NCI-H2227 (cell line): Measurements from ENCODE around the gene OR14A16.

ENCODE experiments used
- DNase-seq: peaks from one replicate; lab custom pipeline; 2025; ENCODE audit not compliant: unreplicated experiment; lab: John Stamatoyannopoulos, UW

The OR14A16 gene, protein sequence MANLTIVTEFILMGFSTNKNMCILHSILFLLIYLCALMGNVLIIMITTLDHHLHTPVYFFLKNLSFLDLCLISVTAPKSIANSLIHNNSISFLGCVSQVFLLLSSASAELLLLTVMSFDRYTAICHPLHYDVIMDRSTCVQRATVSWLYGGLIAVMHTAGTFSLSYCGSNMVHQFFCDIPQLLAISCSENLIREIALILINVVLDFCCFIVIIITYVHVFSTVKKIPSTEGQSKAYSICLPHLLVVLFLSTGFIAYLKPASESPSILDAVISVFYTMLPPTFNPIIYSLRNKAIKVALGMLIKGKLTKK

DNA sequence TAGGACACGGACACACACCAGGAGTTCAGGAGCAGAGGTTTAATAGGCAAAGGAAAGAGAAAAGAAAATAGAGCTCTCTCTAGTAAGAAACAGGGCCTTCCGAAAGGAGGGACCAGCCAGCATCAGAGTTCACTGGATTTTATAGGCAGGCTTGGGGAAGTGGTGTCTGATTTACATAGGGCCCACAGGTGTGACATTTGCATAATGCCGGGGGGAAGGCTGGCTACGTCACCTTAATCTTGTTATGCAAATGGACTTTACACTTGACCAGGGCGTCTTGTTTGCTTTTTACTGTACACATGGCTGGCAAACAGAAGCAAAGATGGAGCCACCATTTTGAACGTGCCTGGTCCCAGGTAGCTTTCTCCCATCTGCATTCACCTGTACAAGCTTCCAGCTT is at the start of gene OR14A16:
TSS of gene OR14A16 (minus strand) at position 97 of the 400 bp plus-strand sequence. CDS start 8,390 bp downstream, outside the sequence.
- DNase-seq = no peak

DNA sequence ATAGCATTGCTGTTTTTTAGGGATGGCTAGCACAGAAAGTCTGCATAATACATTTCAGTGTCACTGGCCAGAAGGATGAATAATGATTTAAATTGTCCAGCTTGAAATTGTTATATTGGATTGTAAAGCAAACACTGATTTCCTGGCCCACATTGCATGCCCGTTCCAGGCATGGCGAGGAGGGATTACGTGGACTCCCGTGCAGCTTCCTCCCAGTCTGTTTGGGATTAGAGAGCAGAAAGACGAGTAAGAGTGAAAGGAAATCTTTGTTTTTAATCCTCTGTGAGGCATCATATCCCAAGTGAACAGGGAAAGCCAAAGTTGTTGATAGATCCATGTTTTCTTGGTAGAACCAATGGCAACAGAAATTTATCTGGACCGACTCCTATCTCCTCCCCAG is 41.5 kb upstream of the OR14A16 start:
- DNase-seq = no peak

DNA sequence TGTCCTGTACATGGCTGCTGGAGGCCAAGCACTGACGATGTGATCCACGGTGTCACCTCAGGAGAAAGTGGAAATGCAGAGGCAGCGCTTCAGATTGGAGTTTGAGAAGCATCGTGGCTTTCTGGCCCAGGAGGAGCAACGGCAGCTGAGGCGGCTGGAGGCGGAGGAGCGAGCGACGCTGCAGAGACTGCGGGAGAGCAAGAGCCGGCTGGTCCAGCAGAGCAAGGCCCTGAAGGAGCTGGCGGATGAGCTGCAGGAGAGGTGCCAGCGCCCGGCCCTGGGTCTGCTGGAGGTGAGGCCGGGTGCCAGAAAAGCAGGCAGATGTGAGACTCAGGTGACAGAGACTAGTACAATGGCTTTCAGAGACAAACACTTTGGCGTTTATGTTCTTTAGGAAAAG is 40.7 kb upstream of the OR14A16 start:
- no peak for DNase-seq

DNA sequence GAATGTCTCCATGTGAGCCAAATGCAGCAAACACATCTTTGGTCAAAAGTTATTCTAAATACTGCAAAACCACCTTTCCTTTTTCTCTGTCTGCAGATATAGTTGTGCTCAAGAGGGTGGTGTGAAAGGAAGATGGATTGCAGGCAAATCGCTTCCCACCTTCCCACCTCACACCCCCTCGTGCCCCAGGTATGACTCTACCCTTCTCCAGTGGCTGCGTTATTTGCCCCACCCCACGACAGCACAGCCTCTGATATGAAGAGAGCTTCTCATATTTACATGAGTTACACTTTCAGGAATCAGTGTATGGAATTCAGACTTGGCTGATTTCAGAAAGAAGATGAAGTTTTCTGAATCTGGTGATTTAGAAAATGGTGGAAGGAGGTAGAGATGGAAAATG is 38.8 kb upstream of the OR14A16 start:
- no peak for DNase-seq

DNA sequence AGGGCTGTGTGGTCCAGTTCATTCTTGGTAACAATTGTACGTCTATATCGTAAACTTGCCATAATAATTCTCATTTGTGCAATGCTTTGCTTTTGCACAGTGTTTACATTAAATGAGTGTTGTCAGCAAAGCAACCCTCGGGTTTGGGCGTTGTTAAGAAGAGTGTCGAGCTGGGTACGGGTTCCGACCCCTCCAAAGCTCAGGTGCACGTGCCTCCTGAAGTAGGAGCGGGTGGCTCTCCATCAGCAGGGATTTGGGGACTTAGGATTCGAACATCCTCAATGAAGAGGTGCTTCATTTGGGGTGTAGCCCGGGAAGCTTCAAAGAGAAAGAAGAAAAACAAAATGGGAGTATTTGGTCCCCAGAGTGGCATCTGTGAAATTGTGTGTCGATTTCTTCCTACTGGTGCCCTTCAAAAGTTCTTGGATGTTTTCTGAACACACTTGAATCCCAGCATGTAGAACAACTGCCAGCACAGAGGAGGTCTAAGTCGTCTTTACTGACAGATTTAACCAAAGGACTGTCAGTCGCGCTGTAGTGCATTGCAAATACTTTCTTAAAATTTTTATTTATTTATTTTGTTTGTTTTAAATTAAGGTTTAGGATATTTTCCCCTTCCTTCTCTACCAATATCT is 34.2 kb upstream of the OR14A16 start:
- DNase-seq = no peak

DNA sequence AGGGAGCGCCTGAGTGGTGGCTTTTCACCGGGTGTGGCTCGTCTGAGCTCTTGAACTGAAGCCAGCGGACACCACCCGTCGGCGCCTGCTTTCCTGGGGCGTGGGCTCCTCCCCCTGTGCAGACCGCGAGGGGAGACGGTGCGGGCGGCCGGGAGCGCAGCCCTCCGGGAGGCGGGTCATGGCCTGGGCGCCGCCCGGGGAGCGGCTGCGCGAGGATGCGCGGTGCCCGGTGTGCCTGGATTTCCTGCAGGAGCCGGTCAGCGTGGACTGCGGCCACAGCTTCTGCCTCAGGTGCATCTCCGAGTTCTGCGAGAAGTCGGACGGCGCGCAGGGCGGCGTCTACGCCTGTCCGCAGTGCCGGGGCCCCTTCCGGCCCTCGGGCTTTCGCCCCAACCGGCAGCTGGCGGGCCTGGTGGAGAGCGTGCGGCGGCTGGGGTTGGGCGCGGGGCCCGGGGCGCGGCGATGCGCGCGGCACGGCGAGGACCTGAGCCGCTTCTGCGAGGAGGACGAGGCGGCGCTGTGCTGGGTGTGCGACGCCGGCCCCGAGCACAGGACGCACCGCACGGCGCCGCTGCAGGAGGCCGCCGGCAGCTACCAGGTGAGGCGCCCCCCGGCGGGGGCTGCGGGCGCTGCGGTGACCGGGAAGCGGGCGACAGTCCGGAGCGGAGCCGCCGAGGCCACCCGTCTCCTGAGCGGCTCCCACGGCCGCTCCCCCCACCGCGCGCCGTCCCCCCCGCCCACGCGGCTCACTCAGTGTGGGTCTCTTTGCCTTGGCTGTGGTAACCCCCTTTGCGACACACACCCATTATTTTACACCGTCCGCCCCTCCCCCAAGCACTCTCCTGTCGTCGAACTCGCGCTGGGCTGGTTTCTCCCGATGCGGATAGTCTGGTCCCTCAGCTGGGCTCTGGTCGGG is 33.4 kb upstream of the OR14A16 start, which contains the start of gene TRIM58:
TSS of gene TRIM58 (plus strand) at position 119 of the 916 bp plus-strand sequence. CDS start at position 179, 60 bp downstream.
- no peak for DNase-seq

DNA sequence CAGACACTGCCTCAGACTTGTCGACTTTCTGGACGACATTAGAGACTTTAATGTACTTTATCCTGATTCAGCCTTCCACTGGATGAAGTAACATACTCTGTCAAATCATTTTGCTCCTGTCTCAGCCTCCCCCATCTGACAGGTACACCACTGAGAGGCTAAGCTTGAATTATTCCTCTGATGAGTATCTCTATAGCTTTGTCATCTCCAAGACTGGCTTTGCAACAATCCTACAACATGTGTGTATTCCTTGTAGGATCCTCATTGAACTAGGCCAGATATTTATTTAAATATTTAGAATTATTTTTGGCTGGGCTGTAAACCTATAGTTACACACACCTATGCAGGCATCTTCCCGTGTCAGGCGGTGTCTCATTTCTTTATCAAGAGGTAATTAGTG is 32.0 kb upstream of the OR14A16 start:
- no peak for DNase-seq

DNA sequence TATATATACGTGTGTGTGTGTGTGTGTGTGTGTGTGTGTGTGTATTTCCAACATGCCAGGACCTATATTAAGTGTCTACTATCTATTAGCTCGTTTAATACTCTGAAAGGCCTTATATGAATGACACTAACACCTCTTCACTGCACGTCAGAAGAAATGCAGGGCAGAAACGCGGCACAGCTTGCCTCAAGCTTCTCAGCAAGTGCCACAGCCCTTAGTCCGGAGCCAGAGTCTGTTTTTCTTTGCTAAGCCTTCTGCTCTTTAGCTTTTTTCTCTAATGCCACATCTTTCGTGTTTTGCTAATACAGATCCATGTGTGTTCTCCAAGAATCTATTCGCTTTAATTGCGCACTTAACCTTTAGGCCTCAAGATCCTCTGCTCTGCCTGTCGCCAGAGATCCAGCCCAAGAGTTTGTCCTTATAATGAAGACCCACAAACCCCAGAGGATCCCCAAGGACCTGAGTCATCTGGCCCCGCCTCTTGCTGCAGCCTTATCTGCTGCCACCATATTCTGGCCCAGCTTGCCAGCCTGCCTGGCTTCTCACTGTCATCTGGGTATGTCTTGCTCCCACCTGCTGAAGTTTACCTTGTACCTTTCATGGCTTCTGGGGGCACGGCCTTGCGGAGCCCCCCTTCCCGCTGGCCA is 31.1 kb upstream of the OR14A16 start:
- DNase-seq = no peak

DNA sequence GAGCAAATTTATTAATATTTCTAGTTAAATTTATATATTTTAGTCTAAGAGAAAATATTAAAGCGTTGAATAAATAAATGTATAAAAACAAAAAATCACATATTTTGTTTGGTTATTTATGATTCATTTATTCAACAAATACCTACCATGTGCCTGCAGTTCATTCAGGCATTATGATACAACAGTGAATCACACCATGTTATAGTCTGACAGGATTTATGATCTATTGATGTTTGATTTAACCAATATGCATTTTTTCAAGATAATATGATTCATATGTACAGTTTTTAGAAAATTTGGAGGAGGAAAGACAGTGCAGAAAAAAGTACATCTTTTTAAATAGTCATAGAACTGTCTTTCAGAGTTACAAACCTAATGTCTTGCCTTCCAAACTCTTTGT is 25.7 kb upstream of the OR14A16 start:
- no peak for DNase-seq

DNA sequence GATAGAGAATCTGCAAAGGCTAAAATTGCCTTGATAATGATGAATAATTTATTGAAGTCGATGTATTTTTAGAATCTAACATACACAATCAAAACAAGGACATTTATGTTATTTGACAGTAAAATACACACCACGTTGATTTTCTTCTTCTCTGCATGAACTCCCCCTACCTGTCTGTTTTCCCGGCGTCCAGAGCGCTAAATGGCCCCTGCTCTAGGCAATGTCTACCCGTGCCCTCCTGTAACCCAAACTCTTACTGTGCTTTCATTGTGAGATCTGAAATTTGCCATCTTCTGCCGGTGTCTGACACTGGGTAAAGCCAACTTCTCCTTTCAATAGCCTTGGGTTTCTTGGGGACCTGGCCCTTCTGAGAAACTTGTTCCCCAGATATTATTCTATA is 24.4 kb upstream of the OR14A16 start:
- no peak for DNase-seq

DNA sequence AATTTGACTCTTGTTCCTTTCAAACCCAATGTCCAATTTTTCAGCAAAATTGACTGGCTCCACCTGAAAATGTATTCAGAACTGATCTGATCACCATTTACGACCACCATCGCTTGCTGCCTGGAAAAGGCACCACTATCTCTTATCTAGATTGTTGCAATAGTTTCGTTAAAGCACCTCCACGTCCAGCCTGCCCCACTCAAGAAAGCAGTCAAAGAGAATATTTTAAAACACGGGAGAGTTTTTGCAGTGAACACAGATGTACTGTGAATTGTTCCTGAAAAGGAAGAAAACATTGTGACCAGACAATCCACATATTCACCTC is 21.7 kb upstream of the OR14A16 start:
- DNase-seq = no peak

DNA sequence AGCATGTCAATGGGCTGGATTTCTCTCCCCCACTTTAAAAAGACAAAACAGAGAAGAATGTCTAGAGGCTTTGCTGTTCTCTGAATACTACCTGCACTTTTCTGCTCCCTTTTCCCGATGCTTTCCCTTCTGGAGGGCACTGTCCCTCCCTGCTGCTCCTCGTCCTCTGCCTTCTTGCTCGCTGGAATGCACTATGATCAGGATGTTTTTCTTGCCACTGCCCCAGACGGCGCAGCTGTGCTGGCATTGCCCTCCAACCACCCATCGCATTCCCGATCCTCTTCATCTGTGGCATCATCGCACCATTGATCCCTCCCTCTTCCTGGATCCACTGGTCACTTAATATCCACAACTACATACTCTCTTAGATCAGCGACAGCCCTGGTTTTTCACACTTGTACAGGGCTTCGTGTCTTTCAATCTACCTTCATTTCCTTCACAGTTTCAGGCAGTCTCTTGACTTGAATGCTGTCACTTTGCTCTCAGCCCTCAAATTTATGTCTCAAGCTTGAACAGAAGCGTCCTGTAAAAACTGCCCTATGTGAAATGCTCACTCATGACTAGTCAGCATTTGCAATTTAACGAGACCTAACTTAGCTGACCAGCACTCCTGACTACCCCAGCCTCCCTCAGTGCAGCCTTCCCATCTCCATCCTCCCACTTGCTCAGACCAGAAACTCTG is 21.2 kb upstream of the OR14A16 start:
- no peak for DNase-seq

DNA sequence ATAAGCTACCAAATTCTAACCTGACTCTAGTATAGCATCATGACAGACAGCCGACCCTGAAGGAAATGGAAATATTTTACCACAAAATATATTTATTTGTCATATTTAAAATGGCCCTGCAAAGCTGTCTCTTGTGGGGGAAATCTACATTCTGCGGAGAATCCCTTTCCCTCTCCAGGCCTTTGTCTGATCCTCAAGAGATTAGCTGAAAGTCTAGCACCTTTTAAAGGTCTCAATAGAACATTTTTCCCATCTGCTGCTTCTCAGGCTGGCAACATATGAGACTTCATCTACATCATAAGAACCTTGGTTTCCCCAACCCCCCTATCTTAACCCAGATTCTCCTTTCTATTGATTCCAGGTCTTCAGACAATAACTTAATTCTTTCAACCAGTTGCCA is 19.5 kb upstream of the OR14A16 start:
- DNase-seq = no peak

DNA sequence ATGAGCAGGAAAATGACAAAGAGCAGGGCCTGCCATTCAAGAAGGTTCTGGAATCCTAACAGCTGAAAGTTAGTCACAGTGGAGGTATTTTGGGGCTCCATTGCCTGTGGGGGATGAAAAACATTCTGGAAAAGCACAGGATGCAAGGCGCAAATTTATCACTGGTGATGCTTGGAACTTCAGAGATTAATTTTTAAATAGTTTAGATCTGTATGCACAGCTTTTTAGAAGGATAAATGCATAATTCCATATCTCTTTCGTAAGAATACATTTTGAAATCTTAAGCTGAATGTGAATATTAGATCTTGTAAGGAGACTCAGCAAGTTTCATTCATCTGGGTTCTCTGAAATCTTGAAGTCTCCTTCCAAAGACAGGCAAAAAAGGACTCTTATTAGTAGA is 17.9 kb upstream of the OR14A16 start, which contains the start of gene OR11L1:
TSS of gene OR11L1 (minus strand) at position 101 of the 400 bp plus-strand sequence. CDS start at position 101, 0 bp downstream.
- DNase-seq = no peak

DNA sequence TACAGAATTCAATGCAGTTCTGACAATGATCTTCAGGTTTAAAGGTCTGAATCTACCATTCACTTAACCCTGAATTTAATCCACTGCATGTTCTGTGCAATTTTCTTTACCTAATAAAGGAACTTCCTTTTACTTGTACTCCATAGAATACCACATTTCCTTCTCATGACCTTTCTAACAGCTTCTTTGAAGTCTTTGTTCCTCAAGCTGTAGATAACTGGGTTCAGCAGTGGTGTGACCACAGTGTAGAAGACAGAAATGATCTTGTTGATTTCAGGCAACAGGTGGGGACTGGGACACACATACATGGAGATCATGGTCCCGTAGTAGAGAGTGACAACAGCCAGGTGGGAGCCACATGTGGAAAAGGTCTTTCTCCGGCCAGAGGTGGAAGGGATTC is 16.9 kb upstream of the OR14A16 start:
- DNase-seq = no peak

DNA sequence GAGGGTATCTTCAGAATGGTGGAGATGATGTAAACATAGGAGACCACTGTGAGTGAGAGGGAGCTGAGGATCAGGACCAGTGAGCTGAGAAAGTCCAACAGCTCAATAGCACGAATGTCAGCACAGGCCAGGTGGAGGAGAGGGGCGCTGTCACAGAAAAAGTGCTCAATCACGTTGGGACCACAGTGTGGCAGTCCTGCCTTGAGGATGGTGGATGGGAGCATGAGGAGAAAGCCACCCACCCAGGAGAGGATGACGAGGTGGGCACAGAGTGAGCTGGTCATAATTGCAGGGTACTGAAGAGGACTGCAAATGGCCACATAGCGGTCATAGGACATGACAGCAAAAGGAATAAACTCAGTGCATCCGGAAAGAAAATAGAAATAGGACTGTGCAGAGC is 9.7 kb upstream of the OR14A16 start:
- DNase-seq = no peak

DNA sequence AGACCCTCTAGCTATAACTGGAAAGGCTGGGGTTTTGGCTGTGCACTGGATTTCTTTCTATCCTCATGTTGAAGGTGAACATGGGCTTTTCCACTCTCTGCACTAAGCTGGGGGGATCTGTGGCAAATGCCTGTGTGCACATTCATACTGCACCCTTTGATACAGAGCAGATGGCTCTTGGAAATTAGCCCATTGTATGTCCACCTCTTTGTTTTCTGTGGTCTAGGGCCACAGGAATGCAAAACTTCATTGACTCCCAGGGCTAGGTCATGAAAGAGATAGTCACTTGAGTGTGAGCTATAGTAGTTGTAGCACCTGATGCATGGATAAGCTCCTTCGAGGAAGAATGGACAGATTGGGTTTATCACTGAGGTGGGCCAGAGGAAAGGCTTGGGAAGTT is 5.7 kb upstream of the OR14A16 start:
- no peak for DNase-seq

DNA sequence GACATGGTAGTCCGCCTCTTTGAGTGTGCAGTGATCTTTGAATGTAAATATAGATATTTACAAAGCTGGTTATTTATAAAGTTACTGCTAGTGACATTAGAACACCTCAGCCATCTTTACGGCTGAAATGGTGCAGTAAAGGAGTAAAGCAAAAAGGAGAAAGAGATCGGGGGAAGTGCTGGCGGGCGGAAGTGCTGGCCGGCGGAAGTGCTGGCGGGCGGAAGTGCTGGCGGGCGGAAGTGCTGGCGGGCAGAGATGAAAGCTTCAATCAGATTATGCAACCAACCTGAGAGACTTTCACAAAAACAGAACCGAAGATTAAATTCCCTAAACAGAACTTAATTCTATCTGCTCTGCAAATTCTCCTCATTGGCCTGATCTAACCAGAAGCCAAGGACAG is 1.4 kb upstream of the OR14A16 start:
- DNase-seq = no peak

DNA sequence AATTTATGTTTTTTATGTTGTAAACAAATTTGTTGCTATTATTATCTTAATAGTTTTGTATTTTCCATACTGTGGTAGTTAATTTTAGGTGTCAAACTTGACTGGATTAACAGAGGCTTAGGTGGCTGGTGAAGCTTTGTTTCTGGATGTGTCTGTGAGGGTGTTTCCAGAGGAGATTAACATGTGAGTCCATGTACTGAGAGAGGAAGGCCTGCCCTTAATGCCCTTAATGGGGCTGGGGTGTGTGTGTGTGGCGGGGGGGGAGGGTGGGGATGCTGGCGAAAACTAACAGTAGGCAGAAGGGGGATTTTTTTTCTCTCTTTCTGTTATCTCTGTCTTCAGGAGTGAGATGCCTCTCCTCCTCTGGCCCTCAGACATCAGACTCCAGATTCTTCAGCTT is 1.9 kb downstream of the OR14A16 start:
- no peak for DNase-seq

DNA sequence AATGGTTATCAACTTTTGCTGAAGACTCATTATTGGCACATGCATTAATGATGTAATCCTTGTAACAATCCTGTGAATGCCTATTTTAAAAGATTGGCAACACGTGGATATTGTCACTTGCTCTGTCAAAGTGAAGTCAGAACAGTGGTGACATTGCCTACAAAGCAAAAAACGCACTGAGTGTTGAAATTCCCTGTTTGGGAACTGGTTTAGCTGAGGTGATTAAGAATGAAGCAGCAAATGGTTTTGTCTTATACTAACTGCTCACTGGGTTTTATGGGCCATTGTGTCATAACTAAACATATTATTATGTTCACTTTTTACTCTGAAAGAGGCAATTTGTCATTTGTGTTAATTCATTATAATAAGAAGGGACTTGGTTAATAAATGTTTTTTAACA is 11.3 kb downstream of the OR14A16 start:
- no peak for DNase-seq

DNA sequence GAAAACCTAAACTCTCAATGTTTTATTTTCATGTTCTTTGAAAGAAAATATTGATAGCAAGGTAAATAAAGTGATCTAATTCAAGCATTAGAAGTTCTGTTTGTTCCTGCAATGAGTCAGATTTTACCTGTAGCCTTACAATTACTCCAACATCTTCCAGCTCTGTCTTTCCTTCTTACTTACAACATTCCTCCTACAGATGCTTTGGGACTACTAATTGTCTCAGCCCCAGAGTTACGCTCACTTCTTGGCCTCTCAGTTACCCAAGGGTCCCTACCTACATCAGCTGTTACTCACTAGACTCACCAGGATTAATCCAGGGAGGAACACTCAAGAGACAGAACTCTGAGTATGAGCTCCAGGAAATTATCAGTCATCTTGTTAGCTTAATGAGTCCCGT is 26.4 kb downstream of the OR14A16 start:
- no peak for DNase-seq
